ENCODE results near the gene AJUBA. TPM values are rescaled to one million over a fixed set of nuclear protein-coding genes. Genes with fewer than 3 reads are reported as not detected.
A peak's percentile ranks its signal among the peaks of the same experiment; 100 is the strongest.

AJUBA gene
- total and polyA plus RNA-seq, 2 of the 8 experiments (the other 6 are each of a cell fraction or from before 2014, with no cell fraction given): 33.1 to 46.0 TPM

DNA sequence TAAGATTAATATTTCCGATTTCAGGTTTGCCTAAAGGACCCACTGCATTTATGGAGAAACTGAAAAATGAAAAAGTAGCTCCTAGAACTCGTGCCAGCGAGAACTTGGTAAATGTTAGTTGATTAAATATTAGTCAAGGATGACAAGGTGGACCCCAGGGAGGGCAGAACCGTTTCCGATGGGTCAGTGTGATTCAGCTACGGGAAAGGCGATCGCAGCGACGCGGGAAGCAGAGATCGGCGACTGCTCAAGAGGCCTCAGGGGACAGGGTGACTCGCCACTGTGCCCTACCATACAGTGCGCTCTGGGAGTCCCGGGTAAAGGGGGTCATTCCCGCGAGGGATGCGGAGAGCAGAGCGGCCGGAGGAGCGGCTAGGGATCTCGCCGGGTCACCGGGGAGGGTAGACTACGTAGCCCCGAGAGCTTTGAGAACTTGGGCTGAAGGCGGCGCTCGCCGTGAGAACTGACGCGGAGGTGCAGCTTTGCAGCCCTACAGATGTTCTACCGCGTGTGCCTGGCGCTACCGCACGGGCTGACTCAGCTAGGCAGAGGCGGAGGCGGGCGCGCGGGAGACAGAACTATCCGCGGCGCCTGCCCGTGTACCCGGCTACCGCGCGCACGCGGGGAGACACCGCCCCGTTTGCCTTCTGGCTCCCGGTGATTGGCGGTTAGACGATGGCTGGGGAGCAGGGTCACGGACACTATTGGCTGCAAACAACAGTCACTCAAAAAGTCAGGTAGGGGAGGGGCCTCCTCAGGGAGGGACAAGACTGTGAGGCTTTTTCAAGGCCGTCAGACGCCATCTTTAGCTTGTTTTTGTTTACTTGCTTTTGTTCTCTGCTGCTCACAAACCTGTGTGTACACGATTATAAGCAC lies 24.4 kb upstream of the AJUBA start (continued):
- TF ChIP-seq TAF1 (IDR thresholded peaks at IDR 0.05; ENCODE audit: low read depth, low read length) (peak; percentile 94), TEAD4 (IDR thresholded peaks at IDR 0.05; ENCODE audit: low read depth, low read length) (0 out of 2 replicates have a peak, but pooled peaks have one; percentile 23), CBX5 (IDR thresholded peaks at IDR 0.05; ENCODE audit: low read depth, low read length) (no peak), CHD2 (IDR thresholded peaks at IDR 0.05; ENCODE audit: low read length) (peak; percentile 89), KDM4A (IDR thresholded peaks at IDR 0.05; ENCODE audit: low read depth, low read length, severe bottlenecking) (peak; percentile 67), SUZ12 (IDR thresholded peaks at IDR 0.05; ENCODE audit: low read length) (no peak), CEBPB (IDR thresholded peaks at IDR 0.05; ENCODE audit: low read depth, low read length) (no peak), SRF (IDR thresholded peaks at IDR 0.05; ENCODE audit: low read depth, low read length) (no peak), FOSL1 (IDR thresholded peaks at IDR 0.05; ENCODE audit: insufficient read depth, low read depth, low read length) (no peak), TAF7 (optimal IDR thresholded peaks at IDR 0.05; ENCODE audit: borderline replicate concordance, low read depth, low read length) (peak; percentile 41), SIX5 (IDR thresholded peaks at IDR 0.05; ENCODE audit: low read depth, low read length) (no peak), HDAC2 (IDR thresholded peaks at IDR 0.05; ENCODE audit: borderline replicate concordance in 1 of 2, low read depth in 2 of 2, low read length in 2 of 2) (peak in 1 of 2 experiments; percentile 85; a peak in 1 of 4 replicates), KDM1A (IDR thresholded peaks at IDR 0.05; ENCODE audit: borderline replicate concordance, low read length) (peak; percentile 96; the same call in 1 of the 2 replicates), POLR2AphosphoS5 (IDR thresholded peaks at IDR 0.05; ENCODE audit: low read depth, low read length) (peak; percentile 93), GABPA (IDR thresholded peaks at IDR 0.05; ENCODE audit: borderline replicate concordance, insufficient read depth, low read length) (no peak), SP1 (IDR thresholded peaks at IDR 0.05; ENCODE audit: low read depth, low read length) (peak; percentile 97), EP300 (IDR thresholded peaks at IDR 0.05; ENCODE audit: borderline replicate concordance in 1 of 2, low read depth in 2 of 2, low read length in 2 of 2) (no peak), BCL11A (IDR thresholded peaks at IDR 0.05; ENCODE audit: low read depth in 2 of 2, low read length in 2 of 2) (no peak)
- TF ChIP-seq, protein P1, sequence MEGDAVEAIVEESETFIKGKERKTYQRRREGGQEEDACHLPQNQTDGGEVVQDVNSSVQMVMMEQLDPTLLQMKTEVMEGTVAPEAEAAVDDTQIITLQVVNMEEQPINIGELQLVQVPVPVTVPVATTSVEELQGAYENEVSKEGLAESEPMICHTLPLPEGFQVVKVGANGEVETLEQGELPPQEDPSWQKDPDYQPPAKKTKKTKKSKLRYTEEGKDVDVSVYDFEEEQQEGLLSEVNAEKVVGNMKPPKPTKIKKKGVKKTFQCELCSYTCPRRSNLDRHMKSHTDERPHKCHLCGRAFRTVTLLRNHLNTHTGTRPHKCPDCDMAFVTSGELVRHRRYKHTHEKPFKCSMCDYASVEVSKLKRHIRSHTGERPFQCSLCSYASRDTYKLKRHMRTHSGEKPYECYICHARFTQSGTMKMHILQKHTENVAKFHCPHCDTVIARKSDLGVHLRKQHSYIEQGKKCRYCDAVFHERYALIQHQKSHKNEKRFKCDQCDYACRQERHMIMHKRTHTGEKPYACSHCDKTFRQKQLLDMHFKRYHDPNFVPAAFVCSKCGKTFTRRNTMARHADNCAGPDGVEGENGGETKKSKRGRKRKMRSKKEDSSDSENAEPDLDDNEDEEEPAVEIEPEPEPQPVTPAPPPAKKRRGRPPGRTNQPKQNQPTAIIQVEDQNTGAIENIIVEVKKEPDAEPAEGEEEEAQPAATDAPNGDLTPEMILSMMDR (IDR thresholded peaks at IDR 0.05; ENCODE audit: control extremely low read depth in 1 of 3, insufficient read depth in 1 of 3, low read depth in 1 of 3, low read length in 3 of 3): peak in 1 of 3 experiments; percentile 27; a peak in 2 of 4 replicates
- TF ChIP-seq, protein P2, sequence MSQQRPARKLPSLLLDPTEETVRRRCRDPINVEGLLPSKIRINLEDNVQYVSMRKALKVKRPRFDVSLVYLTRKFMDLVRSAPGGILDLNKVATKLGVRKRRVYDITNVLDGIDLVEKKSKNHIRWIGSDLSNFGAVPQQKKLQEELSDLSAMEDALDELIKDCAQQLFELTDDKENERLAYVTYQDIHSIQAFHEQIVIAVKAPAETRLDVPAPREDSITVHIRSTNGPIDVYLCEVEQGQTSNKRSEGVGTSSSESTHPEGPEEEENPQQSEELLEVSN (IDR thresholded peaks at IDR 0.05): peak; percentile 94
